PC-9 (cell line): Measurements from ENCODE around the gene GNAQ.

ENCODE experiments used
- EZH2 ChIP-seq: fragments of 200-600 bp; sonication (generic); IDR thresholded peaks from 2 replicates; pipeline ENCODE4 v1.8.0; 2017; ENCODE audit warnings: antibody characterized with exemption, low read depth
- TF ChIP-seq, protein P1 (sequence below): fragments of 200-600 bp; sonication (generic); conservative IDR thresholded peaks from 2 replicates; pipeline ENCODE4 v1.6.1; 2017; ENCODE audit warnings: mixed run types, antibody characterized with exemption, mild to moderate bottlenecking, moderate library complexity

DNA sequence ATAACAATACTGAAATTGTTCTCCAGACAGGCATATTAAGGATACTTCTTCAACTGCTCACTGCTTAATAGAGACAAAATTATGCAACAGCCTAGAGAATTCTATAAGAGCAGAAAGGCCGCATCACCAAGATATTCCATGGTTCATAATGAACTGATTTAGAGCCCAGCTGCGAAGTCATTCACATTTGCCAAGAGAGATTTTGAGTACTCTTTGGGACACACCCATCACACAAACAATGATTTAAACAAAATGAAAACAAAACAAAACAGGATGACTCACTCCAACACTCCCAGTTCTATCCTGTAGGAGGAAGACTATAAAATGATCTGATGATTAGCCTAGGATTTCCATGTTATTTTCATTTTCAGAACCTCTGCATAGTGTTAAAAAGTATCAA lies 237.8 kb downstream of the GNAQ start:
- TF ChIP-seq, protein P1, sequence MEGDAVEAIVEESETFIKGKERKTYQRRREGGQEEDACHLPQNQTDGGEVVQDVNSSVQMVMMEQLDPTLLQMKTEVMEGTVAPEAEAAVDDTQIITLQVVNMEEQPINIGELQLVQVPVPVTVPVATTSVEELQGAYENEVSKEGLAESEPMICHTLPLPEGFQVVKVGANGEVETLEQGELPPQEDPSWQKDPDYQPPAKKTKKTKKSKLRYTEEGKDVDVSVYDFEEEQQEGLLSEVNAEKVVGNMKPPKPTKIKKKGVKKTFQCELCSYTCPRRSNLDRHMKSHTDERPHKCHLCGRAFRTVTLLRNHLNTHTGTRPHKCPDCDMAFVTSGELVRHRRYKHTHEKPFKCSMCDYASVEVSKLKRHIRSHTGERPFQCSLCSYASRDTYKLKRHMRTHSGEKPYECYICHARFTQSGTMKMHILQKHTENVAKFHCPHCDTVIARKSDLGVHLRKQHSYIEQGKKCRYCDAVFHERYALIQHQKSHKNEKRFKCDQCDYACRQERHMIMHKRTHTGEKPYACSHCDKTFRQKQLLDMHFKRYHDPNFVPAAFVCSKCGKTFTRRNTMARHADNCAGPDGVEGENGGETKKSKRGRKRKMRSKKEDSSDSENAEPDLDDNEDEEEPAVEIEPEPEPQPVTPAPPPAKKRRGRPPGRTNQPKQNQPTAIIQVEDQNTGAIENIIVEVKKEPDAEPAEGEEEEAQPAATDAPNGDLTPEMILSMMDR, result no peak
- TF ChIP-seq EZH2, result no peak
